Measurements from ENCODE around the gene SLC24A3.
A peak's percentile ranks its signal among the peaks of the same experiment; 100 is the strongest.
"Not testable (repeated sequence)": the region's sequence is repeated elsewhere in the genome, so short reads cannot be mapped to it uniquely, and the experiment has no call there.

SLC24A3 gene

DNA sequence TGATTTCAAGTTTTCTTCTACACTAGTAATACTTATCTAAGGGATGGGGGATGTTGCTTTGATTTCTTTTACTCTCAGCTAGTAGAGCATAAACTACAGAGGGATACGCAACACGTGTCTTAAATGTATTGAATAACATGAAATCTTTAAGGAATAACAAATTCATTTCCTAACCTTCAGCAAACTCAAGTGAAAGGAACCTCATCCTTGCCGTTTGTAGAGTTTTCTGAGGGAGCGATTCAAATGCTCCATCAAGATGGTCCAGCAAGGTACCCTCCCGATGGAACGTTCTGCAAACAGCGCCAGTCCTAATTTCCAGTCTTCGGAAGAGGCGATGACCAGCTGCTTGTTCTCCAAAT lies 450.2 kb downstream of the SLC24A3 start:
- DNase-seq = no peak

DNA sequence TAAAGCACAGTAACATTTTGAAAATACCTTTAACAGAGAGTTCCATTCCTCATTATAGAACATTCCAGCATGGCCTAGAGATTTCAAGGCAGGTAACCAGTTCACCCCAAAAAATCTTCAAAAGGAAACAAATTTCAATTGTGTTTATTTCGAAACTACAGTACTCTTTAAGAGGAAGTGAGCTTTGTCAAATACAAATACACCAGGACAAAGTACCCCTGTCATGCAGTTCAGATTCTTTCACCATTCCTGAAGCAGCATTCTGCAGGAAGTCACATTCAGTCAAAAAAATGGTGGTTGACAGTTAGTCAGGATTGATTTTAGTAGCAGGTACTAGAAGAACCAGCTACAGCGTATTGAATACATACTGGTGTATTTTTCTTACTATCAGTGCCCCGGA lies 456.0 kb downstream of the SLC24A3 start:
- DNase-seq = no peak

DNA sequence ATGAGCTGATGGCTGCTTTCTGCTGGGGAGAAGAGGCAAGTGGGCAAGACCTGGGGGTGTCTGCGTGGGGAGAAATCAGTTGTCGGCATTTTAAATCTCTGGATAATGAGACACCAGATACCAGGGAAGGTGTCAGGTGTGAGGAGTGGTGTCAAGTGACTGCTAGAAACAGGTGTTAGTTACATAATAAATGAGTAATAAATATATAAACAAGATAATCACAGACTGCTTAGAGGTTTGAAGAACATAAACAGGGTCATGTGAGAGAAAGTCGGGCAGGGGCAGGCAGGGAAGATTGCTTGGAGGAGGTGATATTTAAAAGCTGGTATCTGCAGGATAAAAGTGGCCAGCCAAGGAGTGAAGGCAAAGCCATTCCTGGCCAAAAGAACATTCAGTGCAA lies 458.4 kb downstream of the SLC24A3 start:
- DNase-seq = no peak

DNA sequence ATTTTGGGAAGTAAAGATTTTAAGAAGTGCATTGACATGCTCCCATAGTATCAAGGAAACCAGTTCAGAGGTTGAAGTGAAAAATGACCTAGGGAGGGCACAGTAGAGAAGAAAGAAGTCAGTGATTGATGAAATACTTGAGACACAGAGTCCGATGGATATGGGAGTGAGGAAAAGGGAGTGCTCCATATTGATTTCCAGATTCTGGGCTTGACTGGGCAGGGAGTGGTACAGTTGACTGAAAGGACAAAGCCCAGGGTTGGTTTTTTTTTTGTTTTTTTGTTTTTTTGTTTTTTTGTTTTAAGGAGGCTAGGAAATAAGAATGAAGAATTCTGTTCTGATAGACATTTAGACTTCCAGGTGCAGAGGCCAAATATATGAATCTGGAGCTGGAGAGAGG lies 458.9 kb downstream of the SLC24A3 start:
- DNase-seq = no peak

DNA sequence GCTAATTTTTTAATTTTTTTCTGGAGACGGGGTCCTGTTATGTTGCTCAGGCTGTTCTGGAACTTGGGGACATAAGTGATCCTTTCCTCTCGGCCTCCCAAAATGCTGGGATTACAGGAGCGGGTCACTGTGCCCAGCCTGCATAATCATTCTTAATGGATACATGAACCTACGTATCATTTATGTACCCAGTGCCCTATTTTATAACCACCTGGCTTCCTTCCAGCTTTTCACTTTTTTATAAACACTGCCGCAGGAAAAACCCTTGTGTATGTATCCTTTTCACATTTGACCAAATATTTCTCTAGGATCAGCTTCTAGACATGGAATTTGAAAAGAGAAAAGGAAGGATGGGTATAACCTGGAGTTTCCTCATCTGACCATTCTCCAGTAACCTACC lies 460.1 kb downstream of the SLC24A3 start:
- DNase-seq = no peak

DNA sequence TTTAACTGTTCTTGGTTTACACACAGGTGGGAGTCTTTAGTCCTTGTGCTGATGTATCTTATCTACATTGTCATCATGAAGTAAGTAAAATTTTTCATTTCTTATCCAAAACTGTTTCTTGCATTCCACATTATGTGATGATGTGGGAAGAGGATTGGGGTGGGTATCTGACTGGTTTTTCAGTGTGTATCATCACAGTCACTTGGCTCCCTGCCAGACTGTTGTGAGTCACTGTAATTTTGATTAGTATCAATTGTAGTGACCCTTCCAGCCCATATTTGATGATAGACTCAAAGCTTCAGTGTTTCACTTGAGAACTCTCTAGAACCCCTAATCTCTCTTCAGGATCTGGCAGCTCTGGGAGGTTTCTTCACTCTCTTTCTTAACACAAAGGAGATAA lies 461.1 kb downstream of the SLC24A3 start:
- DNase-seq = no peak

DNA sequence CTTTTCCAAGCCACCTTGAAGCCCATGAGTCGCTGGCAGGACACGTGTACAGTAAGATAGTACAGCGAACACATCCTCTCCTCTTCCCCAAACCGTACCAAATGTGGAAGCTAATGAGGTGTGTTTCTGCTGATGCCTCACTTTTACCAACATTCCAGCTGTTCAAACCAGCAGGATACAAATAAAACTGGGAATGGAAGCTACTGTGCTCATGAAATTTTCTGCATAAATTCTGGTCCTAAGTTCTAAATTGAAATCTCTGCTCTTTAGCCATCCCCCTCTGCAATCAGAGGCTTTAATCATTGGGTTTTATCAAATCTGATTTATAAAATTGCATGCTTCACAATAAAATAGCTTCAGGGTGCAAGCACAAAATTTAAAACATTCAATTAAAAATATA lies 463.8 kb downstream of the SLC24A3 start:
- no peak for DNase-seq

DNA sequence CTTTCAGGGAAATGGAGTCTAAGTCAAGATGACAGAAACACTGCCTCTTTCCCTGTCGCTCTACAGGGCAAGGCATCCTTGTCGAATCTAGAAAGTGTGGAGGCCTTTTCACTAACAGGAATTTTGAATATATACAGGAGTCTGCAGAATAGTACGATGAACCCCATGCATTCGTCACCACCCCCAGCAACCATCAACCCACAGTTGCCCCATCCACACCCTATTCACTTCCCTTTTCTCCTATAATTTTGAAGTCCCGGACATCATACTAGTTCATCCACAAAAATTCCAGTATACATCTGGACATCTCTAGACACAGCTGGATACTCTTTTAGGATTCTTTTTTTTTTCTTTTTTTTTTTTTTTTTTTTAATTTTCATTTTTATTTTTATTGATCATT lies 464.9 kb downstream of the SLC24A3 start:
- no peak for DNase-seq

DNA sequence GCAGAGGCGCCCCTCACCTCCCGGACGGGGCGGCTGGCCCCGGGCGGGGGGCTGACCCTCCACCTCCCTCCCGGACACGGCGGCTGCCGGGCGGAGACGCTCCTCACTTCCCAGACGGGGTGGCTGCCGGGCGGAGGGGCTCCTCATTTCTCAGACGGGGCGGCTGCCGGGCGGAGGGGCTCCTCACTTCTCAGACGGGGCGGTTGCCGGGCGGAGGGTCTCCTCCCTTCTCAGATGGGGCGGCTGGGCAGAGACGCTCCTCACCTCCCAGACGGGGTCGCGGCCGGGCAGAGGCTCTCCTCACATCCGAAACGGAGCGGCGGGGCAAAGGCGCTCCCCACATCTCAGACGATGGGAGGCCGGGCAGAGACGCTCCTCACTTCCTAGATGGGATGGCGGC lies 466.1 kb downstream of the SLC24A3 start:
- not testable (repeated sequence) for DNase-seq

DNA sequence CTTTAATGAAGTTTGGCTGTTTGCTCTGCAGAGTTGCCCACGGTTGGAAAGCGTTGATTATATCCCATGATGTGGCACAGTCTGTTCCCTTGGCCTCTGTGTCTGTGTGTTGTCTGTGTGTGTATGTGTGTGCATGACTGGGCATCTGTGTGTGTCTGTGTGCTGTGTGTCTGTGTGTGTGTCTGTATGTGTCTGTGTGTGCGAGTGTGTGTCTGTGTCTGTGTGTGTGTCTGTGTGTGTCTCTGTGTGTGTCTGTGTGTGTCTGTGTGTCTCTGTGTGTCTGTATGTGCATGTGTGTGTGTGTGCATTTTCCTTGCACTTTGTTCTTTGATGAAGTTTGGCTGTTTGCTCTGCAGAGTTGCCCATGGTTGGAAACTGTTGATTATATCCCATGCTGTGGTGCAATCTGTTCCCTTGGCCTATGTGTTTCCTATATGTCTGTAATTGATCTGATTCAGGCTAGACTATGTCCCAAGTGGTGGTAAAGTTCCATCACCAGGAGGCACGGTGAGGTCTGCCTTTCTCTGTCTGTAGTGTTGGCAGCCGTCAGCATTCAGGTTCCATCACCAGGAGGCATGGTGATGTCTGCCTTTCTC lies 467.6 kb downstream of the SLC24A3 start:
- DNase-seq = no peak

DNA sequence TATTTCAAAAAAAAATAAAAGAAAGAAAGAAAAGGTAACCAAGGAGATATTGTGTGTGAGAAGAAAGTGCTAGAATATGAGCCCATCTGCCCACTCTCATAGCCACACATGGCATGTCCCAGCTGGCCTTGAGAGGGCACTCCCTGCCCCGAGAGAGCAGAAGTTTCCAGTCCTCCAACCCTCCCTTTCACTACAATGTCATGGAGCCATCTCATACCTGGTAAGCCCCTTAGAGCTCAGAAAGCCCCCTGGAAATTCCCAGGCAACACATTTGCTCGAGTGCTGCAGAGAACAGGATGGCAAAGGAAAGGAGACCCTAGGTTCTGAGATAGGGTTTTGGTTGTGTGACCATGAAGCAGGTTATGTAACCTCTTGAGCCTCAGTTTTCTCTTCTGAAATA lies 469.8 kb downstream of the SLC24A3 start:
- no peak for DNase-seq

DNA sequence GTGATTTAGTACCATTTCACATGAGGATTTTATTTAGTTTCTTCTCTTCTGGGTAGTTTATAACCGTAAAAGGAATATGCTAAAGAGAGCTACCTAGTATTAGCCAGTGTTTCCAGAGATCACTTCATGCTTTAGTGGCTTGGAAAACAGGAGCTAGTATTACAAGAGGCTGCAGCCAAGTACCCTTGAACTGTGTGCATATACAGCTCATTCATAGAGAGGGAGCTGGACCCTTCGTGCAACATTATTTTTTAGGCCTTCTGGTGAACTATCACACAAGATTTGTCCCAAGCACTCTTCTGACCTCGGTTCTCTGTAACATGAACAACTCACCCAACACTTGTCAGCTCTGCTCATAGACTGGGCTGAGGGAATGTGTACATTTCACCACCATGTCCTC lies 470.7 kb downstream of the SLC24A3 start:
- no peak for DNase-seq

DNA sequence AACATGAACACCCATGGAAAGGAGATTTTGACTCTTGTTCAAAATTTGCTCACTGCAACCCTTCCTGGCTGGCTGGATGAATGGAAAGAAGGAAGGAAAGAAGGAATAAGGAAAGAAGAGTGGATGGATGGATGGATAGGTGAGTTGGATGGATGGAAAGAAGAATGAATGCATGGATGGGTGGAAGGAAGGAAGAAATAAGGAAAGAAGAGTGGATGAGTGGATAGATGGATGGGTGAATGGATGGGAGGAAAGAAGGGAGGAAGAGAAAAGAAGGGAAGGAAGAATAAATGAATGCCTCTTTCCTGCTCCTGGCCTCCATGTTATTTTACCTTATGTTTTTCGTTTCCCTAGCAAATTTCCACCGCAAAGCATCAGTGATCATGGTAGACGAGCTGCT lies 471.4 kb downstream of the SLC24A3 start:
- DNase-seq = no peak

DNA sequence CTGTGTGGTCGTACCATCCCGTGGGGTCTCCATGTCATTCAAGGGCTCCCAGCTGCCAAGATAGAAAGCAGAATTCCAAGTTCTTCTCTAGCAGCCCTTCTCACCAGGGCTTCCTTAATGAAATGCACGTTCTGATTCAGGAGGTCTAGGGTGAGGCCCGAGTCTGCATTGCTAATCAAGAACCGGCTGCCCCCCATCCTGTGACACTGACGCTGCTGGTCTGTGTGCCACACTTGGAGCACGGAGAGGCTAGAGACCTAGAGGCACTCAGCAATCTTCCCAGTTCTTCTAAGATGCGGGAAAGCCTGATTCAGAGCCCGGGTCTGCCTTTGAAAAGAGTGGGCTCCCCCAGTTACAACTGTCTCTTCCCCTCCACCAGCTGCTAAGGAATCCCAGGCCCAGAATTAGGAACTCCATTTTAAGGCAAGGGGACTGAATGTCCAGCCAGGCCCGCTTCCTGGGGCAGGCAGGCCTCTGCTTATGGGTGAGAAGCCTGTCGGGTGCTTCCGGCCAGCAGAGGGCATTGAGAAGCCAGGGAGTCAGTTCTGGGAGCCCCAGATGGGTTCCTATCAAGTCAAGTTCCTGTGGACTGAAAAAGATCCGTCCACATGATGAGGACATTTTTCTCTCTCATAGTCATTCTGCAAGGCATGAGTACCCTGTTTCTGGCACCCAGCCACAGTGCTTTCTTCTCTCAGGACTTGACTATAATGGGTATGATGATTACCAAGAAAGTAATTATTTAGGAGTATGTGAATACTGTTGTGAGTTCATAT lies 475.8 kb downstream of the SLC24A3 start:
- DNase-seq = peak in 47 of 51 donors; percentile 7 to 81 (median 43)

DNA sequence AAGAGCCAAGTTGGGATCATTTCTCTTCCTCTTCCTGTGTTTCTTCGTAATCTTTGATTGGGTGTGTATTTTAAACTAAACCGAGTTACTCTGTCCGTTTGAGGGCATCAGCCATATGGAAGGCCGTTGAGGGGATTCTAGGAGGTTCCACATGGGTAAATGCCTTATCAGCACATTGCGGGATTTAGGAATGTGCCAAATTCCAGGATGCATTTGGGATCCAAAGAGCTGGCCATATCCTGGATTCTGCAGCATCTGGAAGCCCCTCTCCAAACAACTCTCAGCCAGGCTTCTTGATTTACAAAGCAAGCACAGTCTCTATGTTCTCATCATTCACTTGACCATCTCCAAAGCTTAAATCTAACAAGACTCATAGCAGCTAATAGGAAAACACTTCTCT lies 478.0 kb downstream of the SLC24A3 start:
- DNase-seq = no peak

DNA sequence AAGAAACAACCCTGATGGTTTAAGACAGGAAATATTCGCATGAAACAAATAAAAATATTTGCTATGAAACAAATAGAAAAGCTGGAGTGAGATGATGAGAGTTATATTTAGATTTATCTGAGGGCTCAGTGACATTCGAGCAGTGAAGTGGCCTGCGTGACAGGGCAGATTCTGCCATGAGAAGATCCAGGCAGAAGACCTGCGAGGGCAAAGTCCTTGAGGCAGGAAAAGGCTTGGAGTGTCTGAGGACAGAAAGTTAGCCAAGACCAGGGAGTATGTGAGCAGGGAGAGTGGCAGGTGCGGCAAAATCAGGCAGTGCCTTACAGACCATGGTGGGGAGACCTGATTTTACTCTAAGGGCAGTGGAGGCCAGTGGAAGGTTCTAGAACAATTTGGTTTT lies 478.7 kb downstream of the SLC24A3 start:
- no peak for DNase-seq

DNA sequence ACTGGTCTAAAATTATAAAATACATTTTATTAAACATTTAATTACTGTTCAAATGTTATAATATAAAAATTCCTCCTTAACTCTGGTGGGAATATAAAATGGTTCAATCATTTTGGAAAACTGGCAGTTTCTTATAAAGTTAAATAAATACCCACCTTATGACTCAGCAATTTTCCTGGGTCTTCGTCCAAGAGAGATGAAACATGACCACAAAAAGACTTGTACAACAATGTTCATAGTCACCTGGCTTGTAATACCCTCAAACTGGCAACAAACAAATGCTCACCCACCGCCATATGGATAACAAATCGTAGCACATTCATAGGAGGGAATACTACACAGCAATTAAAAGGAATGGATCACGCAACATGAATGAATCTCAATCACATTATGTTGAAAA lies 479.7 kb downstream of the SLC24A3 start:
- no peak for DNase-seq

DNA sequence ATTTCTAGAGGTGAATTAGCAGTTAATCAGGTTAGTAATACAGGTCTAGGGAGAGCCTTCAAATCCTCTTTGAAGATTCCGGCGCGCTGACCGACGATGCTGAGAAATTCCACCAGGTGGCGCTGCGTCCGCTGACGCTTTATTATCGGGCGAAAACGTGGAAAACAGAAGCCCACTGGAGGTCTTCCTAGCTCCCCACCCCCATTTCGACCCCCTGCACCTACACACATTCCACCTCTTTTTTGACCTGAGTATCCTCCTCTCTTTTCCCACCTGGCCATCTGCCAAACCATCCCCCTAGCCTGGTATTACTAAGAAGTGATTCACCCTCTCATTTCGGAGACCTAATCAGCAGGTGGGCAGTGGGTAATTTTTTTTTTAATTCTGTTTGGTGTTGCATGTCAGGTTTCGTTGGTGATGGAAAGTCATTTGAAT lies 480.3 kb downstream of the SLC24A3 start:
- DNase-seq = peak in 42 of 51 donors; percentile 2 to 61 (median 16)

DNA sequence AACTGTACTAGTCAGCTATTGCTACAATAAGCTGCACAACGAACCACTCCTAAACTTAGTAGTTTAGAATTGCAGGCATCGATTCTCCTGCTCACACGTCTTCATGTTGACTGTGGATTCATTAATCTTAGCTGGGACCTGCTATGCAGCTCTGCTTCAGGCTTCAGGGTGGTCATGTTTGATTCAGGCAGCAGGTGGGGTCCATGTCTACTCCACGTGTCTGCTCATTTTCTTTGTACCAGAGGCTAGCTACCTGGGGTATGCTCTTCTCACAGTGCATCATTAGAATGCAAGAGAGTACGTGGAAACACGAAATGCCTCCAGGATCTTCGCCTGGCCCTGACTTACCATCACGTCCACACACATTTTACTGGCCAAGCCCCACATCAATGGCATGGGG lies 481.1 kb downstream of the SLC24A3 start:
- DNase-seq = no peak

DNA sequence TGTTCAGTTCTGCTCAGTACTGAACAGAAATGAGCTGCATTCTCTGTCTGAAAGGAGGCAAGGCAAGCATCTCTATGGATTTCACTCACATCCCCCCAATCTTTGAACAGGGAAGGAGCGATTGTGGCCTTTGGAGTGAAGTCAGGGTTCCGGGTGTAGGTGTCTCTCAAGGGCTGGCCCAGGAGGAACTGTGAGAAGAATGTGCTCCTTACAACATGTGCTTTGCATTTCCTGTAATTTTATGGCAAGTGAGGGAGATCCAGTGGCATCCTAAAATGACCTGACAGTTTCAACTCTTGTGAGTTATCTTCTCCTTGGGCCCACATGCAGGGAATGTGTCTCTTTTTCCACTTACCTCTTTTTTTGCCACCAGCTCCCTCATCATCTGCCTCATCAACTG lies 482.6 kb downstream of the SLC24A3 start:
- DNase-seq = no peak

DNA sequence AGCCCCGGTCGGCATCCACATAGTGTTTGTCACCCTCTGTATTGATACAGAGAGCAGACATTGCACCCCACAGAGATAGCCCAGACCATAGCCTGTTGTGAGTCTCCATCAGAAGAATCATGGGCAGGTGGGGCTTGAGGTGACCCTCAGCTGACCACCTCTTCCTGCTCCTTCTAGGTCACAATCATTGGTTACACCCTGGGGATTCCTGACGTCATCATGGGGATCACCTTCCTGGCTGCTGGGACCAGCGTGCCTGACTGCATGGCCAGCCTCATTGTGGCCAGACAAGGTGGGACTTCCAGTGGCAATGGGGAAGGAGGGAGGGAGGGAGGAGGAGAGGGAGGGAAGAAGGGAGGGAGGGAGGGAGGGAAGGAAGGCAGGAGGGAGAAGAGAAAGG lies 484.2 kb downstream of the SLC24A3 start:
- DNase-seq = no peak

DNA sequence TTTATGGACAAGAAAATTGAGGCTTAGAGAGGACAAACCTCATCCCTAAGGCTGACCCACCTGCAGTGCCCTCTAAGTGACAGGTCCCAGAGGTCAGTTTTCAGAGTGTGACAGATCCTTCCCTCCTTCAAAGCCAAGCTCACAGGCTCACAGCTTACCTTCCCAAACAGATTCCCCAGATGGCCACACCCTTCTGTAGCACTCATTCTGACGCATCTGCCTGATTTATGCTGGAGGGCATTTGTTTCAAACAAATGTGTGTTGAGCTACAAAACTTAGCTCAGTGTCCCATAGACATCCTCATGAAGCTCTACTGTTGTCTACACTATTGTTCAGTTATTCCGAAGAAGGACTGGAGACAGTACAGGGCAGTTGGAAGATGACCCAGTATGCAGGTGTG lies 485.0 kb downstream of the SLC24A3 start:
- no peak for DNase-seq

DNA sequence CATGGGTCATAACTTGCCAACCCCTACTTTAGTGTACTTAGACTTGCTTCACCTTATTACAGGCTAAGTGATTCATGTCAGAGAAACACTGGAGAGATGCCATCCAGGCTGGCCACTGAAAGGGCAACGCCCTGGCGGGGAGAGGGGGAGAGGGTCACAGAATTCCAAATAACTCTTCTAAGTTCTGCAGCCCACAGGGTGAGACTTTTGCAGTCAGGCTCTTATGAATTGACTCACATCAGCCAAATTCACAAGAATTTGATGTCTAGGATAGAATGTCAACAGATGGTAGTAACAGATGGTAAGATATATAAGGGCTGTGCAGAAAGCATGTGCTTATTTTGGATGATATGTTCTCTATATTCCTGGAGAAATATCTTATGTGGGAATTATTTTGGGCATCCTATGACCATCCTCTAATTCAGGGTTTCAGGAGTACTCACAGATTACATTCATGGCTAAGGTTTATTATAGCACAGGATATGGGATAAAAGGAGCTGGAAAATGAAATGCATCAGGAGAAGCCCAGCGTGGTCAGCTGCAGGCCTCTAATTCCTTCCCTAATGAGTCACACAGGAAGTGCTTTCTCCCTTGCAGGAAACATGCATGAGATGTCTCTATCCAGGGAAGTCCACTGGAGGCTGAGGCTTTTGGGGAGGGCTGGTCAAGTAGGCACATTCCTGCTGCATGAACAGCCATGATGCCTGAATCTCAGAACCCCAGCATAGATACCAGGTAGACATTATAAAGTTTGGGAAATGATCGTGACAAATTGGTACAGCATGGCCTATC lies 486.9 kb downstream of the SLC24A3 start:
- DNase-seq = no peak

Measured in hypothalamus (tissue), 51 donors.